ENCODE data around the gene CAPZA1.
"Not testable (repeated sequence)": the region's sequence is repeated elsewhere in the genome, so short reads cannot be mapped to it uniquely, and the experiment has no call there.

Gene CAPZA1

GRCh38 chr1:112619518-112620376 lies at the start of gene CAPZA1:
TSS of gene CAPZA1 (plus strand) at chr1:112619832. CDS start at chr1:112619845, 13 bp downstream.
- DNase-seq, result peak; percentile 69

GRCh38 chr1:112575154-112575804 lies 44.4 kb upstream of the CAPZA1 start:
- DNase-seq, result no peak

DNA sequence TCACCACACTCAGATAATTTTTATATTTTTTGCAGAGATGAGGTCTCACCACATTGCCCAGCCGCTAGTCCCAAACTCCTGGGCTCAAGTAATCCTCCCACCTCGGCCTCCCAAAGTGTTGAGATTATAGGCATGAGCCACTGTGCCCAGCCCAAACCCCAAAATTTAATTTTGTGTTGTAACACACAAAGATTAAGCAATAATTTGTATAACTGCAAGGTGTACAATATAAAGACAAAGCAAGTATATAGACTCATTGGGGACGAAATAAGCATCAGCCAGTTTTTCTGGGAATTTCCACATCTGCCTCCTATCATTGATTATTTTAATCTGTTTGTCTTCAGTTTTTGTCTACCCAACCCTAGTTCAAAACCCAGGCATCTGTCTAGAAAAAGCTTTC lies 43.4 kb upstream of the CAPZA1 start:
- no peak for DNase-seq

DNA sequence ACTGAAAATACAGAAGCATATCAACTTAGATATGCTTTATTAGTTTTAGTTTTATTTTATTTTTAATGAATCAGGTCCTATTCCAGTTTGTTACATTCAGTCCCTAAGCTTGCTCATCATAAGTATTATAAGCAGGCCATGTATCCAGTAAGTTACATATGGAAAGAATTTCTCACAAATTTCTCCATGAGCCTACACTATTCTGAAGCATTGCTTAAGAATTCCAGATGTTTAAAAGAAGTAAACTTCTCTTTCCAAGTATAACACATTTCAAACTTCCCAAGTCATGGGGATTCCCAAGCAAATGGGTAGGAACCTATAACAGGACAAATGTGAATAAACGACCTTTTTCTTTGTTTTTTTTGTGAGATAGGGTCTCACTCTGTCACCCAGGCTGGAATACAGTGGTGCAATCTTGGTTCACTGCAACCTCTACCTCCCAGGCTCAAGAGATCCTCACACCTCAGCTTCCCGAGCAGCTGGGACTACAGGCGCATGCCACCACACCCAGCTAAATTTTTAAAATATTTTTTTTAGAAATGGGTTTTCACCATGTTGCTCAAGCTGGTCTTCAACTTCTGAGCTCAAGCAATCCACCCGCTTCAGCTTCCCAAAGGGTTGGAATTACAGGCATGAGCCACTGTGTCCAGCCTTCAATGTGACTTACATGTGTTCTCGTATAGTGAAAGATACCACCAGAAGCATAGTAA lies 39.7 kb upstream of the CAPZA1 start:
- no peak for DNase-seq

DNA sequence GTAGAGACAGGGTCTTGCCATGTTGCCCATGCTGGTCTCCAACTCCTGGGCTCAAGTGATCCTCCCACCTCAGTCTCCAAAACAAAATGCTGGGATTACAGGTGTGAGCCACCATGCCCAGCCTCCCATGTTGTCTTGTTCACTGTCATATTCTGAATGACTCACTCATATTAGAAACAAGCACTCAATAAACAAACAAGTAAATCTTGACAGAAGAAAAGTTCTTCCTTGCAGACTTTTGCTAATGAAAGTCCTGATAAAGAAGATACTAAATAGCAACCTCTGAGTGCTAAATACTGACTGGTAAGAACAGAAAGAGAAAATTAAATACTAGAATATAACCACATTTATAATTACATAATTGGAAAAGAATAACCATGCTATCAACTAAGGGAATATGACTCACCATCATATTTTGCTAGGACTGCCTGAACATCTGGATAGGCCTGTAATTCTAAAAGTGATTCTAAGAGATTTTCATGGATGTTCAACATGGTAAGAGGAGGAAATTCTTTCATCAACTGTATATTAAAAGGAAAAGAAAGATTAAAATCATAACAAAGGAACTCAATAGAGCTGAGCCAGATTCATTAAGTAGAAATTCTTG lies 37.9 kb upstream of the CAPZA1 start:
- DNase-seq, result no peak

DNA sequence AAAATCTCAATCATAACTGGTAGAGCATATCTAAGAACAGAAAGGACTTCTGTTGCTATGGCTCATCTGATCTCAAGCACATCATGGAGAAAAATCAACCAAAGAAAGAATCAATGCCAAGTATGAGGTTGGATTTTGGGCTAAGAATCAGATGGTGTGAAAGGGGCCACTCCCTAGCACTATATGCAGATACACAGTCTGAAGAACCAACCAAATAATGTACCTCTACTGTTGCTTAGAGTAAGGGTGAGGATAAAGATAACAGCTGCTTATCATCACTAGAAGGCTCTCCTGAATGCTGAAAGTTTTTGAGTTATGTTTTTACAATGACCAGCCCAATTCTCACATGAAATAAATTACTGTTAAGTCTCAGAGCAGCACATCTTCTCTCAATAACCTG lies 36.3 kb upstream of the CAPZA1 start:
- no peak for DNase-seq

GRCh38 chr1:112589766-112590165 lies 29.9 kb upstream of the CAPZA1 start:
- DNase-seq, result no peak

DNA sequence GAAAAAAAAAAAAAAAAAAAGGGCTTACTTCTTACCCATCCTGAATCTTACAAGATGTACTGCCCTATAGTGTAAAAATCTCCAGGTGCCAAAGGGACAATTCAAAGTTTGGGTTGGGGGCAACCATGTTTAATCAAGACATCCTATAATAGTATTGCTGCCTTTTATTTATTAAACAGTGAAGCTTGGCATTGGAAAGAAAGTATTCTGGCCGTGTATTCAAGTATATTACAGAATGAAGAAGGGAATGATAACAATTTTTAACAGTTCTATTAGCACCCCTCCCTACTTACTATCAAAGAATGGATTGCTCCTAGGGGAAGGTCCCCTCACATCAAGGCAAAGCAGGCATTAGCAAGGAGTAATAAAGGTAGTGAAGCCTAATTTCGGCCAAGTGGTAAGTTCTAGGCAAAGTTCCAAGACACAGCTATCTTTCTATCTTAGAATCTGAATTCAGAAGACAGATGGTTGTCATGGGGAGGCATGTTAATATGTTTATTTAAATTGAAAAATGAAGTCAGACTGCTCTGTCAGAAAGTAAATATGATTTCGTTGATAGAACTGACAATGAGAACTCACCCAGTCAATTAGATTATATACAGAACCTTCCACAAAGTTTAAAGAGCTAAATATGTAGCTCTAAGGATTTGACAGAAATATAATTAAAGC lies 25.3 kb upstream of the CAPZA1 start:
- no peak for DNase-seq

DNA sequence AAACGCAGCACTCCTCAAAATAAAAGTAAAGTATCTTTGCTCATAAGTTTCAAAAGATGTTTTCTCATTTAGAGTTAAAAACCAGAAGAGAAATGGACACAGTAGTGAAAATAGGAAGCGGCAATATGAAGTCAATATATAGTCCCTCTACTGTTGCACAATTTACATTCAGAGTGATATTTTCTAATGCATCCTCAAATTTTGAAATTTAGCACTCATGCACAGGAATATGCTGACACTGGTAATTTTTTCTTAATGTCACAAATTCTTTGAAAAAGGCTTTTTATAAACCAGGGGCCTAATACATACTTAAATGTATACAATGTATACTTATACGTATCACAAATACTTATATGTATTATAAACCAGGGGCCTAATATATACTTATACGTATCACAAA lies 20.2 kb upstream of the CAPZA1 start:
- DNase-seq, result no peak

GRCh38 chr1:112603012-112603411 lies 16.6 kb upstream of the CAPZA1 start:
- no peak for DNase-seq

GRCh38 chr1:112603541-112603940 lies 16.1 kb upstream of the CAPZA1 start:
- no peak for DNase-seq

GRCh38 chr1:112605633-112606327 lies 13.9 kb upstream of the CAPZA1 start:
- DNase-seq, result no peak

GRCh38 chr1:112614460-112615065 lies 5.1 kb upstream of the CAPZA1 start:
- peak; percentile 27 for DNase-seq

GRCh38 chr1:112618114-112618720 lies 1.4 kb upstream of the CAPZA1 start:
- DNase-seq, result peak; percentile 5

DNA sequence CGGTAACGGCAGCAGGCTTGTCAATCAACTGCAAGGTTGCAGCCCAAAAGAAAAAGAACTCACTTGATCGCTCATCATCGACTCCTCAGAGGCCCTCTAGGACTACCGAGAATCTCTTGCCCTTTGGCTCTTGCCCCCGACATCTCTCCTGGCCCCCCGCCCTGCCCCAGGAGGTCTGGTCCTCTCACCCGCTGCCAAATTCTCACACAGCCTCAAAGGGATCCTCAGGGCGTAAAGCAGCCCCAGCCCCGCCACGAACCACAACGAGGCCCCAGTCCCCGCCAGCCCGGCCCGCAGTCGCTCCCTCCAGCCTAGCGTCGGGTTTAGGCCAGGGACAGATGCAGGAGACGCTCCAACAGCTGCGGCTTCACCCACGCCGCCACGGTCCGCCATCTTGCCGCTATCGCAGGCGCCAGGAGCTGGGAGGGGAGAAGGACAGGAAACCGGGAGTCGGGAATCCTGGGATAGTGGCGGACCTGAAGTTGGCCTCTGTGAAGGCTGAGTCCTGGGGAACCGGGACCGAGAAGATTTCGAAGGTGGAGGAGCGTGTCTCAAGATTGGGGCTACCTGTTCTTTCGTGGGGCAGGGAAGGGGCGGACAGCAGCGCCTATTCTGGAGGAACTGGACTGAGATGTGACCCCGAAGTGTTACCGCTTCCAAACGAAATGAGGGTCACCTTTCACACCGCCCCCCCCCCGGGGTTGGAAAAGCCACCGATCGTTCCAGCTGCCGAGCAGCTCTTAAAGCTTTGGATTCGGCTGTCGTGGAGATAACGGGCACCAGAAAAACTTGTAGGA lies 713 bp upstream of the CAPZA1 start, which contains the start of gene ST7L:
ST7L (minus strand) TSS at position 421 of the 797 bp plus-strand sequence; CDS start at position 393, 28 bp downstream.
- DNase-seq, result peak; percentile 47

GRCh38 chr1:112620377-112620695 lies 704 bp downstream of the CAPZA1 start:
- DNase-seq, result no peak

DNA sequence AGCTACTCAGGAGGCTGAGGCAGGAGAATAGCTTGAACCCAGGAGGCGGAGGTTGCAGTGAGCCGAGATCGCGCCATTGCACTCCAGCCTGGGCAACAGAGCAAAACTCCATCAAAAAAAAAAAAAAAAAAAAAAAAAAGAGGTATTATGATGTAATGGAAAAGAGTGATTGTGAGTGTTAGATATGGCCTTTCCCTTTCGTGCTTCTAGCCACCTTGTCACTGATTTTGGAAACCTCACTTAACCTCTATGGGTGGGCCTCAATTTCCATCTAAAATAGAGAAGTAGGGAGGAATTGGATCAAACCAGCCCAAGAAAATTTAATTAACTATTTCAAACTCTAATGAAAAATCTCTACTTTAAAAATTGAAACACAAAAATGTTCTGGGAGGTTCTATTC lies 4.9 kb downstream of the CAPZA1 start:
- not testable (repeated sequence) for DNase-seq

DNA sequence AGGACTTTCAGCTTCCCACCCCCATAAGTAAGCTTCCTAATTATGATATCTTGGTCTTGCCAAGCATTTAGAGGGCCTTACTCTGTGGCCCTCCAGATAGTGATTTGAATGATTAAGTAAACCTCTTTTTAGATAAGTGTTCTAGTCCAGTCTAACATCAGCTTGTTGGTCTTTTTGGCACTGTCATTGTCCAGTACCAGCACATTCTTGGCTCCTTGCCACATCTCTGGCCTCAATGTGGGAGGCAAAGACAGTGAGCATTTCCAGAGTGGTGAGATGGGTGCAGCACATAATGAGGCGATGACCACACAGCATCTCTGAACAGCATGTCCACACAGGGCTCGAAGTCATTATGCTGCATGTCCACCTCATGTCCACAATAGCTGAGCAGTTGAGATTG lies 6.1 kb downstream of the CAPZA1 start:
- no peak for DNase-seq

DNA sequence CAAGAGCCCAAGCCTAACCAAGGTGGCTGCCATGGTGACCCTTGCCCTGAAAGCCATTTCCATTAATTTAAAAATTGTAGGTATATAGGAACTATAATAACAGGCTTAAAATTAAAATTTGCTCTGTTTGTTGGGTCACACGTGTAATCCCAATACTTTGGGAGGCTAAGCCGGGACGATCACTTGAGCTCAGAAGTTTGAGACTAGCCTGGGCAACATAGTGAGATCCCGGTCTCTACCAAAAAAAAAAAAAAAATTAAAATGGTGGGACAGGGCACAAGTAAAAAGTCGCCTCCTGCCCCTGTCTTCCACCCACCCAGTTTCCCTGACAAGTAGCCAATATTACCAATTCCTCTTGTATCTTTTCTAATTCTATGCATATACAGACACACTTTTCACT lies 6.6 kb downstream of the CAPZA1 start:
- no peak for DNase-seq

DNA sequence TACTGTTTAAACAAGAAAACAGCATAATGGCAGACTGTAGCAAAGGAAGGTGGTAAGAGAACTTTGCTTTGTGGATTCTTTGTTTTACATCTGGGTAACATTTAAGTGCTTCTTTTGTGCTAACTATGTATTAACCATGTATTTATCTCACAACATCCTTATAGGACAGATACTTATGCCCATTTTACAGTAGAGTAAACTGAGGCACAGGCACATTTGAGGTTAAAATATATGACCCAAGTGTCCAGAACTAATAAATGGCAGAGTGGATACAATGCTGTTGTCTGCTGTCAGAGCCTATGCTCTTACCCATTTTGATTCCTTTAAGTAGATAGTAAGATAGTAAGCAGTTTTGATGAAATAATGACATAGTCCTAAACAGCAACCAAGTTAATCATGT lies 7.3 kb downstream of the CAPZA1 start:
- DNase-seq, result no peak

All from NCI-H1694 (cell line).